G401.6 (cell line): ENCODE data around the gene NHS.
"Not testable (repeated sequence)": the region's sequence is repeated elsewhere in the genome, so short reads cannot be mapped to it uniquely, and the experiment has no call there.

Experiments
- FAIRE-seq: peaks from 2 replicates; lab custom pipeline; 2012; peaks lifted over from hg19 to GRCh38; lab: Jason Lieb, UNC

NHS gene

GRCh38 chrX:17497193-17497592 is 122.2 kb downstream of the NHS start:
- FAIRE-seq = no peak

GRCh38 chrX:17499512-17499911 is 124.5 kb downstream of the NHS start:
- FAIRE-seq = no peak

GRCh38 chrX:17500145-17500579 is 125.2 kb downstream of the NHS start:
- FAIRE-seq = no peak

- no peak for FAIRE-seq
Observed at GRCh38 chrX:17501746-17502145, 126.7 kb downstream of the NHS start.

GRCh38 chrX:17506352-17506751 is 131.4 kb downstream of the NHS start:
- FAIRE-seq = not testable (repeated sequence)

- no peak for FAIRE-seq
Observed at GRCh38 chrX:17511556-17511955, 136.6 kb downstream of the NHS start.

- FAIRE-seq = no peak
Observed at GRCh38 chrX:17519358-17519757, 144.4 kb downstream of the NHS start.

GRCh38 chrX:17520016-17520615 is 145.1 kb downstream of the NHS start:
- FAIRE-seq = no peak

- FAIRE-seq = no peak
Observed at GRCh38 chrX:17521871-17522693, 147.1 kb downstream of the NHS start.

- FAIRE-seq = no peak
Observed at GRCh38 chrX:17525266-17525665, 150.3 kb downstream of the NHS start.

- FAIRE-seq = no peak
Observed at GRCh38 chrX:17525762-17526555, 151.0 kb downstream of the NHS start.

- FAIRE-seq = no peak
Observed at GRCh38 chrX:17527135-17527701, 152.2 kb downstream of the NHS start.

- FAIRE-seq = no peak
Observed at GRCh38 chrX:17527922-17528321, 152.9 kb downstream of the NHS start.

- no peak for FAIRE-seq
Observed at GRCh38 chrX:17529151-17529745, 154.2 kb downstream of the NHS start.

- FAIRE-seq = no peak
Observed at GRCh38 chrX:17531500-17531899, 156.5 kb downstream of the NHS start.

GRCh38 chrX:17535229-17535628 is 160.2 kb downstream of the NHS start:
- no peak for FAIRE-seq

GRCh38 chrX:17537723-17538243 is 162.8 kb downstream of the NHS start:
- FAIRE-seq = no peak

- FAIRE-seq = no peak
Observed at GRCh38 chrX:17542123-17542522, 167.1 kb downstream of the NHS start.

GRCh38 chrX:17544821-17545220 is 169.8 kb downstream of the NHS start:
- FAIRE-seq = no peak

GRCh38 chrX:17546356-17546755 is 171.4 kb downstream of the NHS start:
- FAIRE-seq = no peak

GRCh38 chrX:17547658-17548057 is 172.7 kb downstream of the NHS start:
- no peak for FAIRE-seq

GRCh38 chrX:17549107-17549651 is 174.2 kb downstream of the NHS start:
- no peak for FAIRE-seq
